Measurements from ENCODE around the gene RUFY2.

The RUFY2 gene

DNA sequence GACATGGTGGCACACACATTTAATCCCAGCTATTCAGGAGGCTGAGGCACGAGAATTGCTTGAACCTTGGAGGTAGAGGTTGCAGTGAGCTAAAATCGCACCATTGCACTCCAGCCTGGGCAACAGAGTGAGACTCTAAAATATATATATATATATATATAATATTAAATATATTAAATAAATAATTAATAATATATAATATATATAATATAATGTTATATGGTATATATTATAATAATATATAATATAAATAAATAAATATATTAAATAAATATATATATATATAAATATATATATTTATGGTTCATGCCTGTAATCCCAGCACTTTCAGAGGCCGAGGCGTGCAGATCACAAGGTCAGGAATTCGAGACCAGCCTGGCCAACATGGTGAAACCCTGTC, 40.5 kb downstream of the RUFY2 start:
- Histone ChIP-seq H3K27me3 (ENCODE audit: control insufficient read depth in 1 of 2, insufficient read depth in 2 of 2, low read length in 2 of 2) (no peaks in the 10 kb centered on the region), H3K4me3 (ENCODE audit: low read depth in 1 of 2, low read length in 2 of 2) (no peak overlapping the region), H3K27ac (ENCODE audit: low read depth, low read length) (no peak overlapping the region), H3K9me3 (ENCODE audit: control insufficient read depth in 1 of 2, low read length in 2 of 2) (peaks cover under 1 to 3% of the 10 kb centered on the region in 2 donors), H3K9ac (ENCODE audit: low read depth in 1 of 2, low read length in 2 of 2) (no peak overlapping the region), H3K36me3 (ENCODE audit: control insufficient read depth in 1 of 2, insufficient read depth in 2 of 2, low read length in 2 of 2) (peaks cover 3 to 16% of the 10 kb centered on the region in 2 donors), H3K4me1 (ENCODE audit: control insufficient read depth in 1 of 2, insufficient read depth in 2 of 2, low read length in 2 of 2) (no peaks in the 10 kb centered on the region)

DNA sequence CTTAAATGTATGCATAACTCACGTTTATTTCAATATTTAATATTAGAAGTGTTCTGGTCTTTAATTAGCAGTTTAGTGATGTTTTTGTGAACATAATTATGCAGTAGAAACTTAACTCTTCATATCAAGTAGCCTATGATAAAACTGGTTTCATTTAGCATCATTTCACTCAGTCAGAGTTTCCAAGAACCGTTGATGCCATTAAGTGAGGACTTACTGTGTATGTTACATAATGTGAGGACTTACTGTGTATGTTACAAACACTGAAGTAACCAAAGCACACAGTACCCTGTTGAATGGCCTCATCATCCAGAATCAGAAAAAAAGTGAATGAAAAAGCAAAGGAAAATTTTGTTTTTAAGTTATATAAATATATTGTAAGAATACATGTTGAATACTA, 41.5 kb downstream of the RUFY2 start:
- H3K4me1 ChIP-seq (ENCODE audit: control insufficient read depth in 1 of 2, insufficient read depth in 2 of 2, low read length in 2 of 2), result no peaks in the 10 kb centered on the region
- H3K9me3 ChIP-seq (ENCODE audit: control insufficient read depth in 1 of 2, low read length in 2 of 2), result no peaks in the 10 kb centered on the region
- no peak overlapping the region for H3K4me3 ChIP-seq (ENCODE audit: low read depth in 1 of 2, low read length in 2 of 2)
- H3K36me3 ChIP-seq (ENCODE audit: control insufficient read depth in 1 of 2, insufficient read depth in 2 of 2, low read length in 2 of 2), result peaks cover 3 to 18% of the 10 kb centered on the region in 2 donors
- no peak overlapping the region for H3K27ac ChIP-seq (ENCODE audit: low read depth, low read length)
- H3K9ac ChIP-seq (ENCODE audit: low read depth in 1 of 2, low read length in 2 of 2), result no peak overlapping the region
- no peaks in the 10 kb centered on the region for H3K27me3 ChIP-seq (ENCODE audit: control insufficient read depth in 1 of 2, insufficient read depth in 2 of 2, low read length in 2 of 2)

DNA sequence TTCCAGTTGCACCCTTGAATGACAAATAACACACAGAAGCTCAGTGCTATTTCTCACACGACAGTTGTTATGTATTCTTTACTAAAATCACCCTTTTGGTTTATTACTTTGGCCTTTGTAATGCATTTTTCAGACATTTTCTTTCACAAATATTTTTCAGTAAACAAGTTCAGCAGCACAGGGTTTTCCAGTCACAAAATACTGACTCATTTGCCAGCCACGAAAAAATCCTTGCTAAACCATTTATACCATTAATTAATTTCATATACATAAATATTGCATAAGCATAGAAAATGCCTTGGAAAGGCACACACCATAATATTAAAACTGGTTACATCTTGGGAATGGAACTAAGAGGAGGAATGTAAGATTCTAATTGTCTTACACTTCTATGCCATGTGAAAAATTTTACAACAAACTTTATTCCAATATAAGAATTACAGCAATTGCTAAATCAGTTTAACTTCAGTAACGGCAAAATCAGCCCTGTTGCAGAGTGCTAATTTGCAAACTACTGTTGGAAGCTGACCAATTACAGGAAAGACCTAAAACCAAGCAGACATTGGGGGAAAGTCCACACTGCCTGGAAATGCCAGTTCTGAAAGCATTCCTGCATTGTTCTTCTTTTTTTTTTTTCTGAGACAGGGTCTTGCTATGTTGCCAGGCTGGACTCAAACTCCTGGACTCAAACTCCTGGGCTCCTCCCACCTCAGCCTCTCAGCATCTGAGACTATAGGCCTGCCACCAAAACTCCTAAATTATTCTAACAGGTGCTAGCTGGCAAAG, 42.8 kb downstream of the RUFY2 start:
- Histone ChIP-seq H3K9ac (ENCODE audit: low read depth in 1 of 2, low read length in 2 of 2) (no peak overlapping the region), H3K9me3 (ENCODE audit: control insufficient read depth in 1 of 2, low read length in 2 of 2) (no peaks in the 10 kb centered on the region), H3K27ac (ENCODE audit: low read depth, low read length) (no peak overlapping the region), H3K4me3 (ENCODE audit: low read depth in 1 of 2, low read length in 2 of 2) (no peak overlapping the region), H3K4me1 (ENCODE audit: control insufficient read depth in 1 of 2, insufficient read depth in 2 of 2, low read length in 2 of 2) (no peaks in the 10 kb centered on the region), H3K27me3 (ENCODE audit: control insufficient read depth in 1 of 2, insufficient read depth in 2 of 2, low read length in 2 of 2) (no peaks in the 10 kb centered on the region), H3K36me3 (ENCODE audit: control insufficient read depth in 1 of 2, insufficient read depth in 2 of 2, low read length in 2 of 2) (peaks cover 3 to 18% of the 10 kb centered on the region in 2 donors)

DNA sequence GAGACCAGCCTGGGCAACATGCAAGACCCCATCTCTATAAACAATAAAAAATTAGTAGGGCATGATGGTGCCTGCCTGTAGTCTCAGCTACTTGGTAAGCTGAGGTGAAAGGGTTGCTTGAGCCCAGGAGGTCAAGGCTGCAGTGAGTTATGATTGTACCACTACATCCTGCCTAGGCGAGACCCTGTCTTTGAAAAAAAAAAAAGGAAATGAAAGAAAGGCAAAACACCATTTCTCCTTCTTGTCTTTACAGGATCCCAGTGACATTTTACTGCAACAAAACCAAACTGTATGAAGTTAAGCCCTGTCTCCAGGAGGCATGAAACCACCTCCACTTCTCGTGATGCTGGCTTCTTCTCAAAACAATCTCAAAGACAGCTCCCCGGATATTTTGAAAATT, 44.5 kb downstream of the RUFY2 start:
- no peak overlapping the region for H3K9ac ChIP-seq (ENCODE audit: low read depth in 1 of 2, low read length in 2 of 2)
- no peaks in the 10 kb centered on the region for H3K27me3 ChIP-seq (ENCODE audit: control insufficient read depth in 1 of 2, insufficient read depth in 2 of 2, low read length in 2 of 2)
- H3K36me3 ChIP-seq (ENCODE audit: control insufficient read depth in 1 of 2, insufficient read depth in 2 of 2, low read length in 2 of 2), result peaks cover 3 to 18% of the 10 kb centered on the region in 2 donors
- H3K9me3 ChIP-seq (ENCODE audit: control insufficient read depth in 1 of 2, low read length in 2 of 2), result no peaks in the 10 kb centered on the region
- no peaks in the 10 kb centered on the region for H3K4me1 ChIP-seq (ENCODE audit: control insufficient read depth in 1 of 2, insufficient read depth in 2 of 2, low read length in 2 of 2)
- H3K27ac ChIP-seq (ENCODE audit: low read depth, low read length), result no peak overlapping the region
- no peak overlapping the region for H3K4me3 ChIP-seq (ENCODE audit: low read depth in 1 of 2, low read length in 2 of 2)

DNA sequence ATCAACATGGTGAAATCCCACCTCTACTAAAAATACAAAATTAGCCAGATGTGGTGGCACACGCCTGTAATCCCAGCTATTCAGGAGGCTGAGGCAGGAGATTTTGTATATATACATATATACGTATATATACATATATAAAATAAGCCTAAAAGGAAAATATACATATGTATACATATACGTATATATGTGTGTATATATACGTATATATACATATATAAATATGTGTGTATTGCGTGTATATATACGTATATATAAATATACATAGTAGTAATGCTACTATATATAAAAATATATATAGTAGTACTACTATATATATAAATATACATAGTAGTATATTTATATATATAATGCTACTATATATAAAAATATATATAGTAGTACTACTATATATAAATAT, 47.9 kb downstream of the RUFY2 start:
- Histone ChIP-seq H3K27ac (ENCODE audit: low read depth, low read length) (no peak overlapping the region), H3K4me1 (ENCODE audit: control insufficient read depth in 1 of 2, insufficient read depth in 2 of 2, low read length in 2 of 2) (no peaks in the 10 kb centered on the region), H3K4me3 (ENCODE audit: low read depth in 1 of 2, low read length in 2 of 2) (no peak overlapping the region), H3K27me3 (ENCODE audit: control insufficient read depth in 1 of 2, insufficient read depth in 2 of 2, low read length in 2 of 2) (no peaks in the 10 kb centered on the region), H3K9me3 (ENCODE audit: control insufficient read depth in 1 of 2, low read length in 2 of 2) (no peaks in the 10 kb centered on the region), H3K36me3 (ENCODE audit: control insufficient read depth in 1 of 2, insufficient read depth in 2 of 2, low read length in 2 of 2) (peaks cover 3 to 33% of the 10 kb centered on the region in 2 donors), H3K9ac (ENCODE audit: low read depth in 1 of 2, low read length in 2 of 2) (no peak overlapping the region)

DNA sequence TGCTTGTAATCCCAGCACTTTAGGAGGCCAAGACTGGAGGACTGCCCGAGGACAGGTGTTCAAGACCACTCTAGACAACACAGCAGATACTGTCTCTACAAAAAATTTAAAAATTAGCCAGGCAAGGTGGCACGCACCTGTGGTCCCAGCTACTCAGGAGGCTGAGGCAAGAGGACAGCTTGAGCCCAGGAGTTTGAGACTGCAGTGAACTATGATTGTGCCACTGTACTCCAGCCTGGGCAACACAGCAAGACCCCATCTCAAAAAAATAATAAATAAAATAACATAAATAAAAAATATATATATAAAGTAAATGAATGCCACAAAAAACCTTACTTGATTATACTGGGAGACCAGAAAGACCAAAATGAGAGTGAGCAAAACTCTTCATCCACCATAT, 53.5 kb downstream of the RUFY2 start:
- Histone ChIP-seq H3K27ac (ENCODE audit: low read depth, low read length) (no peak overlapping the region), H3K36me3 (ENCODE audit: control insufficient read depth in 1 of 2, insufficient read depth in 2 of 2, low read length in 2 of 2) (peaks cover 4 to 27% of the 10 kb centered on the region in 2 donors), H3K9ac (ENCODE audit: low read depth in 1 of 2, low read length in 2 of 2) (no peak overlapping the region)

DNA sequence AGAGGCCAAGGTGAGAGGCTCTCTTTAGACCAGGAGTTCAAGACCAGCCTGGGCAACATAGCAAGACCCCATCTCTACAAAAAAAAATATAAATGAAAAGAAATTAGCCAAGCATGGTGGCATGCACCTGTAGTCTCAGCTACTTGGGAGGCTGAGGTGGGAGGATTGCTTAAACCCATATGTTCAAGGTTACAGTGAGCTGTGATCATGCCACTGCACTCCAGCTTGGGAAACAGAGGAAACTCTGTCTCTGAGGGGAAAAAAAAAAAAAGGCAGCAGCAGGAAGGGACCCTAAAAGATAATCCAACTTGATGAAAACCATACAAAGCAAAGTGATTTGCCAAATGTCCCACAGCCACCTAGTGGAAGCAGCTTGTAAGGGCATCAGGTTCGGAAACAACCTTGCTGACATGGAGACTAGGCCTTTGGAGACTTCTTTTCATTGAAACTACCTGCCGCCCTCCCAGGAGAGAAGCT, 58.8 kb downstream of the RUFY2 start:
- peak overlapping the region in 1 of 2 donors; percentile 7 for H3K9ac ChIP-seq (ENCODE audit: low read depth in 1 of 2, low read length in 2 of 2)
- H3K36me3 ChIP-seq (ENCODE audit: control insufficient read depth in 1 of 2, insufficient read depth in 2 of 2, low read length in 2 of 2), result peaks cover 7 to 35% of the 10 kb centered on the region in 2 donors

More for the DNA sequence above, 53.5 kb downstream of the RUFY2 start:
- H3K9me3 ChIP-seq (ENCODE audit: control insufficient read depth in 1 of 2, low read length in 2 of 2), result no peaks in the 10 kb centered on the region
- no peak overlapping the region for H3K4me3 ChIP-seq (ENCODE audit: low read depth in 1 of 2, low read length in 2 of 2)
- no peaks in the 10 kb centered on the region for H3K4me1 ChIP-seq (ENCODE audit: control insufficient read depth in 1 of 2, insufficient read depth in 2 of 2, low read length in 2 of 2)
- no peaks in the 10 kb centered on the region for H3K27me3 ChIP-seq (ENCODE audit: control insufficient read depth in 1 of 2, insufficient read depth in 2 of 2, low read length in 2 of 2)

DNA sequence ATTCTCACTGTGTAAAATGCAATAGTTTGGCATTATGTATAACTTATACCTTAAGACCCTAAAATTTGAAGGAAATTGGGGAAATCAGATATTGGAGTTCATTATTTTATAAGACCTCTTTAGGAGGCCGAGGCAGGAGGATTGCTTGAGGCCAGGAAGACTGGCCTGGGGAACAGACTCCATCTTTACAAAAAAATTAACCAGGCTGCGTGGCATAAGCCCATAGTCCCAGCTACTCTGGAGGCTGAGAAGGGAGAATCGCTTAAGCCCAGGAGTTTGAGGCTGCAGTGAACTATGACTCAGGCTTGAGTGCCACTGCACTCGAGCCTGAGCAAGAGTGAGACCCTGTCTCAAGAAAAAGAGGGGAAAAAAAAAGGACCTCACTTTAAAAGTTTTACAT, 60.3 kb downstream of the RUFY2 start:
- H3K27ac ChIP-seq (ENCODE audit: low read depth, low read length), result no peak overlapping the region
- no peaks in the 10 kb centered on the region for H3K4me1 ChIP-seq (ENCODE audit: control insufficient read depth in 1 of 2, insufficient read depth in 2 of 2, low read length in 2 of 2)
- no peak overlapping the region for H3K9ac ChIP-seq (ENCODE audit: low read depth in 1 of 2, low read length in 2 of 2)
- H3K4me3 ChIP-seq (ENCODE audit: low read depth in 1 of 2, low read length in 2 of 2), result no peak overlapping the region
- no peaks in the 10 kb centered on the region for H3K27me3 ChIP-seq (ENCODE audit: control insufficient read depth in 1 of 2, insufficient read depth in 2 of 2, low read length in 2 of 2)
- peaks cover 8 to 45% of the 10 kb centered on the region in 2 donors for H3K36me3 ChIP-seq (ENCODE audit: control insufficient read depth in 1 of 2, insufficient read depth in 2 of 2, low read length in 2 of 2)
- no peaks in the 10 kb centered on the region for H3K9me3 ChIP-seq (ENCODE audit: control insufficient read depth in 1 of 2, low read length in 2 of 2)

More for the DNA sequence above, 58.8 kb downstream of the RUFY2 start:
- Histone ChIP-seq H3K9me3 (ENCODE audit: control insufficient read depth in 1 of 2, low read length in 2 of 2) (no peaks in the 10 kb centered on the region), H3K4me1 (ENCODE audit: control insufficient read depth in 1 of 2, insufficient read depth in 2 of 2, low read length in 2 of 2) (no peaks in the 10 kb centered on the region), H3K27me3 (ENCODE audit: control insufficient read depth in 1 of 2, insufficient read depth in 2 of 2, low read length in 2 of 2) (no peaks in the 10 kb centered on the region), H3K4me3 (ENCODE audit: low read depth in 1 of 2, low read length in 2 of 2) (no peak overlapping the region), H3K27ac (ENCODE audit: low read depth, low read length) (no peak overlapping the region)

DNA sequence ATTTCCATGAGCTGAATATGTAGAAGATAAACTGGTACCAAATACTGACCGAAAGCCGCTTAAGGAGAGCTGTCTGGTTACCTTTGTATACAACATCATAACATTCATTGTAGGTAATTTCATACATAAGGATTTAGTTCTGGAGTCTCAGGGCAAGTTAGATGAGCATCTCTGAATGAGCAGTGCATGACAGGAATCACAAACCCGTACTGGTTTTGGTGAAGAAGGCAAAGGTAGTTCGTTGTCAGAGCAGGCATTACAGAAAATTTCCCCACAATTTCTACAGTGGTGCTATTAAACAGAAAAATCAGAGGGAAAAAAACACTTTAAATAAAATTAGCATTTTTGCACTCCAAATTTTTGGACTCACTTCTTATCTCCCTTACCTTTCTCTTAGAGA, 61.5 kb downstream of the RUFY2 start:
- H3K36me3 ChIP-seq (ENCODE audit: control insufficient read depth in 1 of 2, insufficient read depth in 2 of 2, low read length in 2 of 2), result peaks cover 14 to 57% of the 10 kb centered on the region in 2 donors
- H3K4me1 ChIP-seq (ENCODE audit: control insufficient read depth in 1 of 2, insufficient read depth in 2 of 2, low read length in 2 of 2), result no peaks in the 10 kb centered on the region
- no peak overlapping the region for H3K9ac ChIP-seq (ENCODE audit: low read depth in 1 of 2, low read length in 2 of 2)
- no peak overlapping the region for H3K27ac ChIP-seq (ENCODE audit: low read depth, low read length)
- H3K4me3 ChIP-seq (ENCODE audit: low read depth in 1 of 2, low read length in 2 of 2), result no peak overlapping the region
- no peaks in the 10 kb centered on the region for H3K9me3 ChIP-seq (ENCODE audit: control insufficient read depth in 1 of 2, low read length in 2 of 2)
- H3K27me3 ChIP-seq (ENCODE audit: control insufficient read depth in 1 of 2, insufficient read depth in 2 of 2, low read length in 2 of 2), result no peaks in the 10 kb centered on the region

DNA sequence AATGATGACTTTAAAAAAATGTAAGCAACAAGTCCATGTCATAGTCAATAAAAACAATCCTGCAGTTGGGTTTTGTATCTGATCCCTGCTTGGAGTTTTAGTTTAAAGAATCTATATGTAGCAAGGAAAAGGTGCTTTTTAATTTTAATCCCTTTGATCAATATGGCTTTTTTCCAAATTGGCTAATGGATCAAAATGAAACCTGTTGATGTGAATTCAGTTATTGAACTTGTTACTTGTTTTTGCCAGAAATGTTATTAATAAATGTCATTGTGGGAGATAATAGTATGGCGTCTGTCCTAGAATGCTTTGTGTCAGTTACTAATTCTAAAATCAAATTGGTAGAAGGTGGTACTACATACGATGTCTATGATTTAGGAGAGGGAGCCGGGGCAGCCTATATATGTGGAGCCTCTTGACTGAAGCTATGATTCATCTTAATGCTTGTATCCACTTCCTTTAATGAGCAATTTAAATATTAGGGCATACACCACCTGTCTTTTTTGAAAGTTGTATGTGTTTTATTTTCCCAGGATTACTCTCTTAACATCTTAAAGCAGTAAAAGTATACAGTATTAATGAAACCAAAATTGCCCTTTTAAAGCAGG, 64.1 kb downstream of the RUFY2 start:
- Histone ChIP-seq H3K4me3 (ENCODE audit: low read depth in 1 of 2, low read length in 2 of 2) (no peak overlapping the region), H3K36me3 (ENCODE audit: control insufficient read depth in 1 of 2, insufficient read depth in 2 of 2, low read length in 2 of 2) (peaks cover 23 to 74% of the 10 kb centered on the region in 2 donors), H3K4me1 (ENCODE audit: control insufficient read depth in 1 of 2, insufficient read depth in 2 of 2, low read length in 2 of 2) (no peaks in the 10 kb centered on the region), H3K27ac (ENCODE audit: low read depth, low read length) (no peak overlapping the region), H3K27me3 (ENCODE audit: control insufficient read depth in 1 of 2, insufficient read depth in 2 of 2, low read length in 2 of 2) (no peaks in the 10 kb centered on the region), H3K9me3 (ENCODE audit: control insufficient read depth in 1 of 2, low read length in 2 of 2) (no peaks in the 10 kb centered on the region), H3K9ac (ENCODE audit: low read depth in 1 of 2, low read length in 2 of 2) (no peak overlapping the region)

Measured in duodenal mucosa (tissue), 2 donors.